ENCODE results near the gene ACAA1.

ACAA1 gene

DNA sequence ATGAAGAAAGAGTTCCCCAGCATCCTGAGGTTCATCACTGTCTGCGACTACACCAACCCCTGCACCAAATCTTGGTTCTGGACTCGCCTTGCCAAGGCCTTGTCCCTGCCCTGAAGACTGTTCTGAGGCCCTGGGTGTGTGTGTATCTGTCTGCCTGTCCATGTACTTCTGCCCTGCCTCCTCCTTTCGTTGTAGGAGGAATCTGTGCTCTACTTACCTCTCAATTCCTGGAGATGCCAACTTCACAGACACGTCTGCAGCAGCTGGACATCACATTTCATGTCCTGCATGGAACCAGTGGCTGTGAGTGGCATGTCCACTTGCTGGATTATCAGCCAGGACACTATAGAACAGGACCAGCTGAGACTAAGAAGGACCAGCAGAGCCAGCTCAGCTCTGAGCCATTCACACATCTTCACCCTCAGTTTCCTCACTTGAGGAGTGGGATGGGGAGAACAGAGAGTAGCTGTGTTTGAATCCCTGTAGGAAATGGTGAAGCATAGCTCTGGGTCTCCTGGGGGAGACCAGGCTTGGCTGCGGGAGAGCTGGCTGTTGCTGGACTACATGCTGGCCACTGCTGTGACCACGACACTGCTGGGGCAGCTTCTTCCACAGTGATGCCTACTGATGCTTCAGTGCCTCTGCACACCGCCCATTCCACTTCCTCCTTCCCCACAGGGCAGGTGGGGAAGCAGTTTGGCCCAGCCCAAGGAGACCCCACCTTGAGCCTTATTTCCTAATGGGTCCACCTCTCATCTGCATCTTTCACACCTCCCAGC lies 4.4 kb upstream of the ACAA1 start:
- no peak for DNase-seq (ENCODE audit: low read depth, low spot score)
- TF ChIP-seq, protein P1, sequence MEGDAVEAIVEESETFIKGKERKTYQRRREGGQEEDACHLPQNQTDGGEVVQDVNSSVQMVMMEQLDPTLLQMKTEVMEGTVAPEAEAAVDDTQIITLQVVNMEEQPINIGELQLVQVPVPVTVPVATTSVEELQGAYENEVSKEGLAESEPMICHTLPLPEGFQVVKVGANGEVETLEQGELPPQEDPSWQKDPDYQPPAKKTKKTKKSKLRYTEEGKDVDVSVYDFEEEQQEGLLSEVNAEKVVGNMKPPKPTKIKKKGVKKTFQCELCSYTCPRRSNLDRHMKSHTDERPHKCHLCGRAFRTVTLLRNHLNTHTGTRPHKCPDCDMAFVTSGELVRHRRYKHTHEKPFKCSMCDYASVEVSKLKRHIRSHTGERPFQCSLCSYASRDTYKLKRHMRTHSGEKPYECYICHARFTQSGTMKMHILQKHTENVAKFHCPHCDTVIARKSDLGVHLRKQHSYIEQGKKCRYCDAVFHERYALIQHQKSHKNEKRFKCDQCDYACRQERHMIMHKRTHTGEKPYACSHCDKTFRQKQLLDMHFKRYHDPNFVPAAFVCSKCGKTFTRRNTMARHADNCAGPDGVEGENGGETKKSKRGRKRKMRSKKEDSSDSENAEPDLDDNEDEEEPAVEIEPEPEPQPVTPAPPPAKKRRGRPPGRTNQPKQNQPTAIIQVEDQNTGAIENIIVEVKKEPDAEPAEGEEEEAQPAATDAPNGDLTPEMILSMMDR (IDR thresholded peaks at IDR 0.05; ENCODE audit: low read depth, low read length): no peak
- H3K4me3 ChIP-seq (ENCODE audit: low read depth, low read length): no peak overlapping the region
- in situ Hi-C loops (cut with HindIII; ENCODE audit: low sequenced_read_pairs): no loop called here

GRCh38 chr3:38140326-38141172 lies 3.6 kb upstream of the ACAA1 start:
- TF ChIP-seq, protein P1 (IDR thresholded peaks at IDR 0.05; ENCODE audit: low read depth, low read length): no peak
- in situ Hi-C loops (cut with HindIII; ENCODE audit: low sequenced_read_pairs): no loop called here
- no peak overlapping the region for H3K4me3 ChIP-seq (ENCODE audit: low read depth, low read length)
- DNase-seq (ENCODE audit: low read depth, low spot score): no peak

GRCh38 chr3:38139652-38140051 lies 2.7 kb upstream of the ACAA1 start:
- in situ Hi-C loops (cut with HindIII; ENCODE audit: low sequenced_read_pairs): no loop called here
- no peak for DNase-seq (ENCODE audit: low read depth, low spot score)
- TF ChIP-seq, protein P1 (IDR thresholded peaks at IDR 0.05; ENCODE audit: low read depth, low read length): no peak
- H3K4me3 ChIP-seq (ENCODE audit: low read depth, low read length): peak overlapping the region; percentile 76

- DNase-seq (ENCODE audit: low read depth, low spot score): no peak
- in situ Hi-C loops (cut with HindIII; ENCODE audit: low sequenced_read_pairs): no loop called here
- H3K4me3 ChIP-seq (ENCODE audit: low read depth, low read length): peak overlapping the region; percentile 76
- TF ChIP-seq, protein P1 (IDR thresholded peaks at IDR 0.05; ENCODE audit: low read depth, low read length): no peak
Observed at GRCh38 chr3:38139191-38139590, 2.3 kb upstream of the ACAA1 start.

DNA sequence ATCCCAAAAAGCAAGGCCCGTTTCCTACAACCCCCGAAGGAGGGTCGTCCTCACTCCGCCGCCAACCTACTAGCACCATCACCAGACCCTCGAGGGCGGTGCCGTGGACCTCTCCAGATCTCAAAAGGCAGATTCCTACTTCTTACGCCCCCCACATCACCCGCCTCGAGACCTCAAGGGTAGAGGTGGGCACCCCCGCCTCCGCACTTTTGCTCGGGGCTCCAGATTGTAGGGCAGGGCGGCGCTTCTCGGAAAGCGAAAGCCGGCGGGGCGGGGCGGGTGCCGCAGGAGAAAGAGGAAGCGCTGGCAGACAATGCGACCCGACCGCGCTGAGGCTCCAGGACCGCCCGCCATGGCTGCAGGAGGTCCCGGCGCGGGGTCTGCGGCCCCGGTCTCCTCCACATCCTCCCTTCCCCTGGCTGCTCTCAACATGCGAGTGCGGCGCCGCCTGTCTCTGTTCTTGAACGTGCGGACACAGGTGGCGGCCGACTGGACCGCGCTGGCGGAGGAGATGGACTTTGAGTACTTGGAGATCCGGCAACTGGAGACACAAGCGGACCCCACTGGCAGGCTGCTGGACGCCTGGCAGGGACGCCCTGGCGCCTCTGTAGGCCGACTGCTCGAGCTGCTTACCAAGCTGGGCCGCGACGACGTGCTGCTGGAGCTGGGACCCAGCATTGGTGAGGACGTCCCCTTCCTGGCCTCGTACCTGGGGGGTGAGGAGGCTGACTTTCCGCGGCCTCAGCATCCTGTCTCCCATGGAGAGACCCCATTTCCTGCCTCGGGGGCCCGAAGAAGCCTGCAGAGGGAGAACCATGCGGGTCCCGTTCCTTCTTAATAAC lies 1.6 kb upstream of the ACAA1 start, which contains the start of gene MYD88:
TSS of gene MYD88 (plus strand) at position 313 of the 842 bp plus-strand sequence. CDS start at position 353, 40 bp downstream.
- in situ Hi-C loops (cut with HindIII; ENCODE audit: low sequenced_read_pairs): no loop called here
- peak; percentile 69 for DNase-seq (ENCODE audit: low read depth, low spot score)
- TF ChIP-seq, protein P1 (IDR thresholded peaks at IDR 0.05; ENCODE audit: low read depth, low read length): peak; percentile 12
- peak within 1 kb of the TSS; percentile 82 for H3K4me3 ChIP-seq (ENCODE audit: low read depth, low read length)

Measured in astrocyte of the spinal cord (primary cell).